HEK293 (cell line): ENCODE measurements around the gene TMOD1.

Experiments used
- CTCF ChIA-PET: fragments of 350-600 bp; formaldehyde crosslinking; extraction: SDS; loops from one replicate; lab custom pipeline; 2021; ENCODE audit warnings: antibody characterized with exemption; lab: Yijun Ruan, JAX
- POLR2A ChIA-PET: fragments of 300-600 bp; formaldehyde crosslinking; extraction: SDS; loops from one replicate; lab custom pipeline; 2020; ENCODE audit warnings: antibody characterized with exemption, inconsistent platforms; lab: Yijun Ruan, JAX
- H3K27ac ChIP-seq: fragments of 200-500 bp; sonication (Bioruptor generic); 2 replicates; pipeline ENCODE4 v1.5.1; 2014; ENCODE audit warnings: low read depth, low read length, control low read depth, inconsistent platforms; ENCODE audit errors: extremely low read depth
- H3K36me3 ChIP-seq, 2 experiments: fragments of 200-500 bp in 1 of 2; sonication (Bioruptor generic) in 1 of 2; 1 replicate in 1 of 2; 2 replicates in 1 of 2; pipeline ENCODE4 v1.5.1; 2014 to 2017; ENCODE audit warnings: inconsistent platforms in 2 of 2, low read length in 2 of 2; ENCODE audit not compliant: control insufficient read depth in 2 of 2, insufficient read depth in 1 of 2
- H3K4me1 ChIP-seq: fragments of 200-500 bp; sonication (Bioruptor generic); 2 replicates; pipeline ENCODE4 v1.5.1; 2014; ENCODE audit warnings: mild to moderate bottlenecking, low read length, inconsistent platforms; ENCODE audit not compliant: control insufficient read depth, insufficient read depth
- H3K4me3 ChIP-seq: 2 replicates; pipeline ENCODE4 v1.5.1; 2011; ENCODE audit warnings: low read depth, mild to moderate bottlenecking, control low read depth, low read length, moderate library complexity
- H3K9me3 ChIP-seq: fragments of 200-500 bp; sonication (Bioruptor generic); 2 replicates; pipeline ENCODE4 v1.5.1; 2014; ENCODE audit warnings: low read depth, low read length, inconsistent platforms; ENCODE audit not compliant: control insufficient read depth, insufficient read depth
- SP2 ChIP-seq: fragments of 450-650 bp; formaldehyde crosslinking; IDR thresholded peaks from 2 replicates; pipeline ENCODE4 v1.5.1; 2016; ENCODE audit warnings: missing biosample characterization, missing genetic modification characterization
- SP7 ChIP-seq: fragments of 450-650 bp; formaldehyde crosslinking; IDR thresholded peaks from 2 replicates; pipeline ENCODE4 v1.5.1; 2016; ENCODE audit warnings: missing biosample characterization, missing genetic modification characterization
- TRIM28 ChIP-seq: IDR thresholded peaks from 2 replicates; pipeline ENCODE4 v1.6.1; 2011; ENCODE audit warnings: low read length, control low read depth, borderline replicate concordance
- ZBTB21 ChIP-seq: fragments of 450-650 bp; formaldehyde crosslinking; IDR thresholded peaks from 2 replicates; pipeline ENCODE4 v1.5.1; 2017; ENCODE audit warnings: missing biosample characterization, missing genetic modification characterization
- ZFP37 ChIP-seq: fragments of 450-650 bp; formaldehyde crosslinking; IDR thresholded peaks from 2 replicates; pipeline ENCODE4 v1.5.1; 2016; ENCODE audit warnings: missing biosample characterization, missing genetic modification characterization
- ZNF155 ChIP-seq: fragments of 450-650 bp; formaldehyde crosslinking; IDR thresholded peaks from 2 replicates; pipeline ENCODE4 v1.5.1; 2016; ENCODE audit warnings: missing biosample characterization, missing genetic modification characterization
- ZNF302 ChIP-seq: fragments of 450-650 bp; formaldehyde crosslinking; IDR thresholded peaks from 2 replicates; pipeline ENCODE4 v1.5.1; 2016; ENCODE audit warnings: missing biosample characterization, missing genetic modification characterization, low read depth
- ZNF335 ChIP-seq: fragments of 450-650 bp; formaldehyde crosslinking; conservative IDR thresholded peaks from 2 replicates; pipeline ENCODE4 v1.5.1; 2016; ENCODE audit warnings: missing biosample characterization, missing genetic modification characterization
- ZNF391 ChIP-seq: fragments of 450-650 bp; formaldehyde crosslinking; IDR thresholded peaks from 2 replicates; pipeline ENCODE4 v1.5.1; 2016; ENCODE audit warnings: low read depth, missing biosample characterization, missing genetic modification characterization, borderline replicate concordance
- ZNF510 ChIP-seq: fragments of 450-650 bp; formaldehyde crosslinking; IDR thresholded peaks from 2 replicates; pipeline ENCODE4 v1.5.1; 2018; ENCODE audit warnings: mild to moderate bottlenecking, missing genetic modification characterization, missing biosample characterization; ENCODE audit not compliant: insufficient replicate concordance
- ZNF549 ChIP-seq: fragments of 450-650 bp; IDR thresholded peaks from 2 replicates; pipeline ENCODE4 v1.5.1; 2018; ENCODE audit warnings: missing biosample characterization, missing genetic modification characterization, mild to moderate bottlenecking, inconsistent platforms, moderate library complexity
- ZNF585B ChIP-seq: fragments of 450-650 bp; formaldehyde crosslinking; IDR thresholded peaks from 2 replicates; pipeline ENCODE4 v1.5.1; 2016; ENCODE audit warnings: missing biosample characterization, missing genetic modification characterization
- ZNF621 ChIP-seq: fragments of 450-650 bp; formaldehyde crosslinking; IDR thresholded peaks from 2 replicates; pipeline ENCODE4 v1.5.1; 2017; ENCODE audit warnings: missing biosample characterization, missing genetic modification characterization
- ZNF654 ChIP-seq: fragments of 450-650 bp; formaldehyde crosslinking; IDR thresholded peaks from 2 replicates; pipeline ENCODE4 v1.5.1; 2016; ENCODE audit warnings: low read depth, missing biosample characterization, missing genetic modification characterization
- ZNF677 ChIP-seq: fragments of 450-650 bp; IDR thresholded peaks from 2 replicates; pipeline ENCODE4 v1.5.0; 2018; ENCODE audit warnings: missing biosample characterization, mild to moderate bottlenecking, missing genetic modification characterization, moderate library complexity
- ZNF768 ChIP-seq: fragments of 450-650 bp; formaldehyde crosslinking; IDR thresholded peaks from 2 replicates; pipeline ENCODE4 v1.5.1; 2018; ENCODE audit warnings: missing biosample characterization, mild to moderate bottlenecking, missing genetic modification characterization
- ZNF792 ChIP-seq: fragments of 450-650 bp; formaldehyde crosslinking; IDR thresholded peaks from 2 replicates; pipeline ENCODE4 v1.5.1; 2016; ENCODE audit warnings: missing biosample characterization, missing genetic modification characterization
- TF ChIP-seq, protein P1 (sequence below): fragments of 450-650 bp; formaldehyde crosslinking; IDR thresholded peaks from 2 replicates; pipeline ENCODE4 v1.5.1; 2016; ENCODE audit warnings: missing biosample characterization, missing genetic modification characterization
- TF ChIP-seq, protein P2 (sequence below): fragments of 450-650 bp; formaldehyde crosslinking; IDR thresholded peaks from 2 replicates; pipeline ENCODE4 v1.5.1; 2016; ENCODE audit warnings: missing biosample characterization, missing genetic modification characterization
- TF ChIP-seq, protein P3 (sequence below): fragments of 450-650 bp; formaldehyde crosslinking; IDR thresholded peaks from 2 replicates; pipeline ENCODE4 v1.5.1; 2016; ENCODE audit warnings: missing biosample characterization, missing genetic modification characterization

The TMOD1 gene

DNA sequence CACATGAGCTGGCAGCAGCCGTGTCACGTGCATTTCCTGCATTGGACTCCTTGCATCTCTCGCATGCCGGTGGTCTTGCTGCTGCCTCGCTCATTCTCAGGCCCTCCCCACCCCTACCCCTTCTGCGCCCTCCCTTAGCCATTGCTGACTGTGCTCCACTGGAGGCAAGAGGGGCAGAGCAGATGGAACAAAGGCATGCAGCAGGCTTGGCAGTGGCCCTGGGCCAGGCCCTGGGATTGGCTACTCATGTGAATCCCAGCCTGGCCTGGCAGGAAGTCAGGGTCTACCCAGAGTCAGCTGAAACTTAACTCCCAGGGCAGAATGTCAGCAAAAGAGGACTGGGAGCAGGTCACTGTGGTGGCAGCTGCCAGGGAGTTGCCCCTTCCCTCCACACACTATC lies 69.4 kb downstream of the TMOD1 start (continued):
- TF ChIP-seq ZNF510 (tag by site-specific recombination) (no peak), ZNF391 (tag by site-specific recombination) (no peak), SP7 (tag by site-specific recombination) (no peak)
- TF ChIP-seq, protein P1, sequence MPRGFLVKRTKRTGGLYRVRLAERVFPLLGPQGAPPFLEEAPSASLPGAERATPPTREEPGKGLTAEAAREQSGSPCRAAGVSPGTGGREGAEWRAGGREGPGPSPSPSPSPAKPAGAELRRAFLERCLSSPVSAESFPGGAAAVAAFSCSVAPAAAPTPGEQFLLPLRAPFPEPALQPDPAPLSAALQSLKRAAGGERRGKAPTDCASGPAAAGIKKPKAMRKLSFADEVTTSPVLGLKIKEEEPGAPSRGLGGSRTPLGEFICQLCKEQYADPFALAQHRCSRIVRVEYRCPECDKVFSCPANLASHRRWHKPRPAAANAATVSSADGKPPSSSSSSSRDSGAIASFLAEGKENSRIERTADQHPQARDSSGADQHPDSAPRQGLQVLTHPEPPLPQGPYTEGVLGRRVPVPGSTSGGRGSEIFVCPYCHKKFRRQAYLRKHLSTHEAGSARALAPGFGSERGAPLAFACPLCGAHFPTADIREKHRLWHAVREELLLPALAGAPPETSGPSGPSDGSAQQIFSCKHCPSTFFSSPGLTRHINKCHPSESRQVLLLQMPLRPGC: no peak
- TF ChIP-seq, protein P2, sequence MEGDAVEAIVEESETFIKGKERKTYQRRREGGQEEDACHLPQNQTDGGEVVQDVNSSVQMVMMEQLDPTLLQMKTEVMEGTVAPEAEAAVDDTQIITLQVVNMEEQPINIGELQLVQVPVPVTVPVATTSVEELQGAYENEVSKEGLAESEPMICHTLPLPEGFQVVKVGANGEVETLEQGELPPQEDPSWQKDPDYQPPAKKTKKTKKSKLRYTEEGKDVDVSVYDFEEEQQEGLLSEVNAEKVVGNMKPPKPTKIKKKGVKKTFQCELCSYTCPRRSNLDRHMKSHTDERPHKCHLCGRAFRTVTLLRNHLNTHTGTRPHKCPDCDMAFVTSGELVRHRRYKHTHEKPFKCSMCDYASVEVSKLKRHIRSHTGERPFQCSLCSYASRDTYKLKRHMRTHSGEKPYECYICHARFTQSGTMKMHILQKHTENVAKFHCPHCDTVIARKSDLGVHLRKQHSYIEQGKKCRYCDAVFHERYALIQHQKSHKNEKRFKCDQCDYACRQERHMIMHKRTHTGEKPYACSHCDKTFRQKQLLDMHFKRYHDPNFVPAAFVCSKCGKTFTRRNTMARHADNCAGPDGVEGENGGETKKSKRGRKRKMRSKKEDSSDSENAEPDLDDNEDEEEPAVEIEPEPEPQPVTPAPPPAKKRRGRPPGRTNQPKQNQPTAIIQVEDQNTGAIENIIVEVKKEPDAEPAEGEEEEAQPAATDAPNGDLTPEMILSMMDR: no peak

DNA sequence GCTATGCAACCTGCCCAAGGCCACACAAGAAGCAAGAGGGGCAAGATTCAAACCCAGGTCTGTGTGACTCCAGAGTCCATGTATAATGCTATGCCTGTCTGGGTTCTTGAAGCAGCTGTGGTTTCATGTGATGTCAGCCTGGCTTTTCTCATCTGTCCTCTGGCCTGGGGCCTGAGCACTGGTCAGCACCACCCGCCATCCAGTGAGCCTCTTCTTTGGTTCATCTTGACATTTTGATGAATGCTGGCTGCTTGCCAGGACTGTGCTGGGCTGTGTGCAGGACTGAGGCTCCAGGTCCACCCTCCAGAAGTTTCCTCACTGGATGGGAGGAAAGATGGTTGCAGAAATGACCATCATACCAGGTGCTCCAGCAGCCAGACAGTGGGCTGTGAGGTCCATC lies 70.2 kb downstream of the TMOD1 start:
- POLR2A ChIA-PET: no interaction called here
- Histone ChIP-seq H3K27ac (no peak overlapping the region), H3K9me3 (no peaks in the 10 kb centered on the region), H3K4me3 (no peak overlapping the region), H3K36me3 (peaks cover 0 to 79% of the 10 kb centered on the region in 2 experiments; a peak in 1 of 3 replicates), H3K4me1 (no peaks in the 10 kb centered on the region)
- CTCF ChIA-PET: interaction anchor here (1.4 kb wide), 1 partner anchor 44 kb away, joined by 6 read pairs; no protein-coding TSS in a partner anchor
- no peak for TF ChIP-seq ZNF549 (tag by site-specific recombination)
- no peak for TF ChIP-seq ZNF677 (tag by site-specific recombination)
- TF ChIP-seq ZNF792 (tag by site-specific recombination): no peak
- TF ChIP-seq ZNF768: no peak
- TF ChIP-seq ZNF335 (tag by site-specific recombination): no peak
- no peak for TF ChIP-seq ZBTB21 (tag by site-specific recombination)
- TF ChIP-seq ZNF654 (tag by site-specific recombination): no peak
- TF ChIP-seq ZNF585B: no peak
- no peak for TF ChIP-seq ZFP37 (tag by site-specific recombination)
- no peak for TF ChIP-seq SP2
- no peak for TF ChIP-seq ZNF302 (tag by site-specific recombination)
- TF ChIP-seq ZNF621: no peak
- TF ChIP-seq, protein P3, sequence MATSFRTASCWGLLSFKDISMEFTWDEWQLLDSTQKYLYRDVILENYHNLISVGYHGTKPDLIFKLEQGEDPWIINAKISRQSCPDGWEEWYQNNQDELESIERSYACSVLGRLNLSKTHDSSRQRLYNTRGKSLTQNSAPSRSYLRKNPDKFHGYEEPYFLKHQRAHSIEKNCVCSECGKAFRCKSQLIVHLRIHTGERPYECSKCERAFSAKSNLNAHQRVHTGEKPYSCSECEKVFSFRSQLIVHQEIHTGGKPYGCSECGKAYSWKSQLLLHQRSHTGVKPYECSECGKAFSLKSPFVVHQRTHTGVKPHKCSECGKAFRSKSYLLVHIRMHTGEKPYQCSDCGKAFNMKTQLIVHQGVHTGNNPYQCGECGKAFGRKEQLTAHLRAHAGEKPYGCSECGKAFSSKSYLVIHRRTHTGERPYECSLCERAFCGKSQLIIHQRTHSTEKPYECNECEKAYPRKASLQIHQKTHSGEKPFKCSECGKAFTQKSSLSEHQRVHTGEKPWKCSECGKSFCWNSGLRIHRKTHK (tag by site-specific recombination): no peak

DNA sequence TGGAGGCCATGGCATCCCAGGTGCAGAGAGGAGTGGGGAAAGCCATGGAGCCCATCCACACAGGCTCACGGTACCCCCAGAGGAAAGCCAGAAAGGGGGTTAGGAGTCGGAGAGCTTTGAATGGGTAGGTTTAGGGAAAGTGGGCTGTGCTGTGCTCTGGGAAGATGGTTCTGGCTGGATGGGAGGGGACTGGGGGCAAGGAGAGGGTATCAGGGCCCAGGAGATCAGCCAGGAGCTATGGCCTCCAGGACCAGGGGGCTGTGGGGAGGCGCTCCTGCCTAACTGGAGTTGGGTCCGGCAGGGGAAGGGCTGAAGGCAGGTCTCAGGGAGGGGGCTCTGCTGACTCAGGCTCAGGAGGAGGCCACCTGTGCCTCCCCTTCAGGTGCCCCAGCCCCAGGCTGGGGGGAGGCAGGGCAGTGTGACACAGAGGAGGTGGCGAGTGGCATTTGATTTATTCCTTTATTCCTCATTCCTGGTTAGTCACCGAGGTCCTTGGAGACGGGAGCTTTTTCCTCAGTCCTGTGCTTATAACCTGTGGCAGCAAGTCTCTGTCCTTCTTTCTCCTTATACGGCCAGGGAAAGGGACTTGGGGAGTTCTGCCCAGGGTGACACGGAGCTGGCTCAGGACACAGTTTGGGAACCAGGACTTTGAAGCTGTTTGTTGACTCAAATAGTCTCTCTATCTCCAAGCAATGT lies 70.9 kb downstream of the TMOD1 start:
- H3K9me3 ChIP-seq: no peaks in the 10 kb centered on the region
- ChIA-PET POLR2A (no interaction called here), CTCF (interaction anchor here (0.6 to 1.0 kb wide), 2 partner anchors 27 to 103 kb away, joined by 3 to 4 read pairs; no protein-coding TSS in a partner anchor)
- TF ChIP-seq ZNF155: no peak
- TF ChIP-seq, protein P1: no peak
- TF ChIP-seq TRIM28: no peak
- H3K4me3 ChIP-seq: no peak overlapping the region
- no peaks in the 10 kb centered on the region for H3K4me1 ChIP-seq
- H3K36me3 ChIP-seq: peaks cover 0 to 72% of the 10 kb centered on the region in 2 experiments; a peak in 1 of 3 replicates
- H3K27ac ChIP-seq: no peak overlapping the region
